Aorta (tissue), 5 donors: ENCODE results near the gene SFTPA1. TPM values are rescaled to one million over a fixed set of nuclear protein-coding genes. Genes with fewer than 3 reads are reported as not detected.
"Not testable (repeated sequence)": the region's sequence is repeated elsewhere in the genome, so short reads cannot be mapped to it uniquely, and the experiment has no call there.

Experiments used
- ATAC-seq: fragments of 200-7000 bp; cut with Tn5 transposase; one replicate; pipeline ENCODE4 v1.9.1; 2022; ENCODE audit warnings: moderate library complexity; ENCODE audit not compliant: low FRiP score
- DNase-seq, 2 donors: peaks; one replicate each; pipeline ENCODE4 v3.0.0-alpha.2; 2020
- H3K27ac ChIP-seq, 2 donors: one replicate each; pipeline ENCODE4 v1.5.1; 2013; ENCODE audit warnings: low read length in 2 of 2, mild to moderate bottlenecking in 2 of 2, moderate library complexity in 2 of 2, control low read depth in 1 of 2, inconsistent platforms in 1 of 2, low read depth in 1 of 2
- H3K27me3 ChIP-seq, 2 donors: one replicate each; pipeline ENCODE4 v1.6.1; 2013; ENCODE audit warnings: control low read depth in 1 of 2, low read length in 1 of 2, mild to moderate bottlenecking in 1 of 2, moderate library complexity in 1 of 2; ENCODE audit not compliant: insufficient read depth in 2 of 2, control insufficient read depth in 1 of 2
- H3K36me3 ChIP-seq, 2 donors: one replicate each; pipeline ENCODE4 v1.6.1; 2013; ENCODE audit warnings: control low read depth in 1 of 2, low read length in 1 of 2, mild to moderate bottlenecking in 1 of 2; ENCODE audit not compliant: insufficient read depth in 2 of 2, control insufficient read depth in 1 of 2
- H3K4me1 ChIP-seq, 2 donors: one replicate each; pipeline ENCODE4 v1.6.1; 2013; ENCODE audit warnings: low read length in 2 of 2, control low read depth in 1 of 2, mild to moderate bottlenecking in 1 of 2, moderate library complexity in 1 of 2; ENCODE audit not compliant: insufficient read depth in 2 of 2, control insufficient read depth in 1 of 2
- H3K4me3 ChIP-seq, 2 donors: one replicate each; pipeline ENCODE4 v1.5.1; 2013; ENCODE audit warnings: low read length in 2 of 2, control low read depth in 1 of 2, mild to moderate bottlenecking in 1 of 2
- H3K9me3 ChIP-seq: one replicate; pipeline ENCODE4 v1.6.1; 2013; ENCODE audit warnings: mild to moderate bottlenecking, low read length; ENCODE audit not compliant: control insufficient read depth
- WGBS, 2 donors: extraction: QIAGEN DNeasy Blood & Tissue Kit; methylation state at CpG; one replicate each; pipeline ENCODE4 v1.1.7; 2013; 5-methylcytosine and 5-hydroxymethylcytosine counted together
- intact Hi-C, 2 donors: fragments of 100-400 bp; cut with DNase I; formaldehyde crosslinking; loops; one replicate each; pipeline versions ENCODE4 v1.14.2 to v1.15.0; 2022
- polyA plus RNA-seq, 2 donors: library from polyadenylated mRNA; stranded (reverse); fragments of 200-250 nt; gene quantifications; one replicate each; pipeline ENCODE4 v1.2.3, GENCODE V29; 2013
- total RNA-seq, 2 donors: library from RNA; stranded (reverse); fragmentation: NEBNext Ultra II Directional; extraction: Animal tissue kit (Norgen Biotek cat#: 25700); gene quantifications; one replicate each; pipeline ENCODE4 v1.2.1, GENCODE V29; 2021
- donor health status: healthy with polysubstance abuse.
- donor health status: Bipolar disorder and iron deficiency.
- donor health status: DM: no; HTN: no; CAD: no.
- donor health status: DM: no; HTN: no; CAD: no.
- donor health status: DM: yes; HTN: yes; CAD: no.

SFTPA1 gene
- total and polyA plus RNA-seq, 4 donors = 0.59 to 4.4 (median 1.7) TPM; not detected in 1

DNA sequence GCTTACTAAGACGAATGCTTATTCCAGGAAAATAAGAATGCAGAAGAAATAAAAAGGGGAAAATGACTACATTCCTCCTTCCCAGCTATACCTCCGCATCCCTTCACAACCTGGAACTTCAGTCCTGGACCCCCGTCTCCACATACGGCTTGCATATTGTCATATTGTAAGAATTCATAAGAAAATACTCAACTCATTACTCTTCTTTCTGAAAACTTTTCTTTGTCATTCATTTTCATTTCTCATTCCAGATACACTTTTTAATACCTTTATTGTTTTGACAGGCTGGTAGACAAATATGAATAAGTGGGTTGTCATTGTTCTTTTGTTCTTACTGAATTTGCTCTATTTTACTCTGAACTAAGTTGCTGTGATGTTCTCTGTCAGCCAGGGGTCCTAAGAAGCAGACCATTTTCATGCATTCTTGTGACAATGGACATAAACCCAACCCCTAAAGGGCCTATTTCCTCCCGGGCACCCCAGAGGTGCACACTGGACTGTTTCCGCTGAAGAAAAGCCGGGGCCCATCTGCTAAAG lies 27.2 kb upstream of the SFTPA1 start:
- H3K9me3 ChIP-seq = peaks cover 3% of the 10 kb centered on the region
- DNase-seq (no peak), ATAC-seq (no peak)
- 83 to 88% methylated on average over 7 of the region's 7 CpGs for WGBS, 2 donors
- no peaks in the 10 kb centered on the region for H3K27me3 ChIP-seq
- H3K4me1 ChIP-seq = no peaks in the 10 kb centered on the region
- no peak overlapping the region for H3K4me3 ChIP-seq
- no peaks in the 10 kb centered on the region for H3K36me3 ChIP-seq
- H3K27ac ChIP-seq = no peak overlapping the region
- intact Hi-C loops = no loop called here

GRCh38 chr10:79585870-79586527 lies 24.7 kb upstream of the SFTPA1 start:
- no peak overlapping the region for H3K4me3 ChIP-seq
- no peak for DNase-seq
- no peaks in the 10 kb centered on the region for H3K36me3 ChIP-seq
- WGBS, 2 donors = 85 to 88% methylated on average over 11 of the region's 11 CpGs
- no peak for ATAC-seq
- no peak overlapping the region for H3K27ac ChIP-seq
- H3K27me3 ChIP-seq = no peaks in the 10 kb centered on the region
- intact Hi-C loops = no loop called here
- H3K9me3 ChIP-seq = peaks cover 6% of the 10 kb centered on the region
- H3K4me1 ChIP-seq = no peaks in the 10 kb centered on the region

GRCh38 chr10:79586933-79587332 lies 23.8 kb upstream of the SFTPA1 start:
- ATAC-seq = no peak
- WGBS, 2 donors = 41 to 44% methylated on average over 2 of the region's 2 CpGs
- Histone ChIP-seq H3K4me1 (no peaks in the 10 kb centered on the region), H3K4me3 (no peak overlapping the region), H3K27me3 (no peaks in the 10 kb centered on the region), H3K9me3 (peaks cover 6% of the 10 kb centered on the region), H3K36me3 (no peaks in the 10 kb centered on the region), H3K27ac (no peak overlapping the region)
- intact Hi-C loops = no loop called here
- DNase-seq = no peak

GRCh38 chr10:79588800-79589199 lies 21.9 kb upstream of the SFTPA1 start:
- intact Hi-C loops = no loop called here
- ATAC-seq (no peak), DNase-seq (no peak)
- Histone ChIP-seq H3K4me1 (no peaks in the 10 kb centered on the region), H3K36me3 (no peaks in the 10 kb centered on the region), H3K27me3 (no peaks in the 10 kb centered on the region), H3K4me3 (no peak overlapping the region), H3K9me3 (peaks cover 9% of the 10 kb centered on the region), H3K27ac (no peak overlapping the region)

DNA sequence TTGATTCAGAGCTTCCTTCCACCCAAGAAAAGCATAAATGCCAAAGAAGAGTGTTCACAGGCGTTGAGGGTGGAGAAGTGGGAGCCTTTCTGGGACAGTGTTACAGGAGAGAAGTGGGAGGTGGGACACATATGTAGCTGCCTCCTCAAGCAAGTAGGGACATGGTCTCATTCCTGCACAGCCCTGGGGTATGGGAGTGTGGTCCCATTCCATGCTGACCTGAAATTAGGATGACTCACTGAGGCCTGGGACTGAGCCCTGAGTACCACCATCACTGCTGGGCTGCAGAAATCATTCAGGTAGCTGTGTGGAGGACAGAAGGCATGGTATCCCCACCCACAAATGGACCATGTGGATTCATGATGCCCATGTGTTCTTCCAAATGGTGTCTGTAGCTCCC lies 17.4 kb upstream of the SFTPA1 start:
- DNase-seq (no peak), ATAC-seq (no peak)
- intact Hi-C loops = no loop called here
- no peaks in the 10 kb centered on the region for H3K27me3 ChIP-seq
- WGBS, 2 donors = 69 to 75% methylated on average over 1 of the region's 1 CpG
- H3K4me1 ChIP-seq = no peaks in the 10 kb centered on the region
- H3K27ac ChIP-seq = no peak overlapping the region
- peaks cover 8% of the 10 kb centered on the region for H3K9me3 ChIP-seq
- H3K4me3 ChIP-seq = no peak overlapping the region
- H3K36me3 ChIP-seq = no peaks in the 10 kb centered on the region

DNA sequence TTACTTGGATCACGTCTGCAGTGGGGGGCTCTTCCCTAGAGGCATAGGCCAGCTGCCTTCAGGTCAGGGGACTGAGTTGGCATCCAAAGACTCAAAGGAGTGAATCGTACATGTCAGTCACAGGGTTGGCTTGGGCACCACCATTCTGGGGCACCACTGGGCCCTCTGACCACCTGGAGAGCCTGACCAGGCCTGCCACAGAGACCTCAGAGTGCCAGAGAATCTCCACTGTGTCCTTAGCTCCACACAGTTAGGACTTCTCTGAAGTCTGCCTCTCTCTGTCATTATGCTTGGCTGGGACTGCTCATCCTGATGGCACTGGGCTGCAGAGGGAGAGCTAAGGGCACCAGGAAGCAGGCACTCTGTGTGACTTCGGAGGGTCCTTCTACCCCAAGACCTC lies 16.2 kb upstream of the SFTPA1 start:
- not testable (repeated sequence) for ATAC-seq

GRCh38 chr10:79595510-79595909 lies 15.2 kb upstream of the SFTPA1 start:
- Histone ChIP-seq H3K36me3 (no peaks in the 10 kb centered on the region), H3K27ac (no peak overlapping the region), H3K27me3 (no peaks in the 10 kb centered on the region), H3K4me1 (no peaks in the 10 kb centered on the region), H3K9me3 (peaks cover 4% of the 10 kb centered on the region), H3K4me3 (no peak overlapping the region)
- DNase-seq = no peak
- intact Hi-C loops = no loop called here
- 45 to 61% methylated on average over 3 of the region's 3 CpGs for WGBS, 2 donors
- no peak for ATAC-seq

More for the DNA sequence above, 16.2 kb upstream of the SFTPA1 start:
- H3K4me3 ChIP-seq, H3K27me3 ChIP-seq, intact Hi-C loops, DNase-seq, H3K36me3 ChIP-seq, H3K27ac ChIP-seq, H3K9me3 ChIP-seq, H3K4me1 ChIP-seq: not testable (repeated sequence)
- WGBS, 2 donors = 74 to 76% methylated on average over 3 of the region's 3 CpGs

DNA sequence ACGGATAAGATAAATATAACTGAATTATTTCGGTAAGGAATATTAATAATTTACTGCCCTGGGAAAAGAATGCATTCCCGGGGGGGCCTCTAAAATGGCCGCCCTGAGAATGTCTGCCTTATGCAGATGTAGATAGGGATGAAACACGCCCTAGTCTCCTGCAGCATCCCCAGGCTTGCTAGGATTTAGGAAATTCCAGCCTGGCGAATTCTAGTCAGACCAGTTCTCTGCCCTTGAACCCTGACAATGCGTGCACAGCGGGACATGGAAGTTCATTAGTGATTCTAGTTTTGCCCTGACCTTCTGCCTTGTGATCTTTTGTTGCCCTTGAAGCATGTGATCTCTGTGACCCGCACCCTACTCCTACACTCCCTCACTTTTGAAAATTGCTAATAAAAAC lies 11.1 kb upstream of the SFTPA1 start:
- ATAC-seq, DNase-seq, H3K27me3 ChIP-seq, H3K36me3 ChIP-seq, H3K4me3 ChIP-seq, intact Hi-C loops, H3K9me3 ChIP-seq, H3K4me1 ChIP-seq, H3K27ac ChIP-seq: not testable (repeated sequence)
- WGBS, 2 donors = 72 to 75% methylated on average over 9 of the region's 9 CpGs

GRCh38 chr10:79601939-79602338 lies 8.8 kb upstream of the SFTPA1 start:
- intact Hi-C loops = no loop called here

More at GRCh38 chr10:79601939-79602338, 8.8 kb upstream of the SFTPA1 start:
- Histone ChIP-seq H3K4me3 (no peak overlapping the region), H3K27ac (no peak overlapping the region), H3K9me3 (peaks cover 6% of the 10 kb centered on the region), H3K36me3 (no peaks in the 10 kb centered on the region), H3K27me3 (peaks cover 0 to 4% of the 10 kb centered on the region in 2 donors), H3K4me1 (no peaks in the 10 kb centered on the region)
- WGBS, 2 donors = 38 to 42% methylated on average over 1 of the region's 1 CpG
- ATAC-seq (no peak), DNase-seq (no peak)
